Sigmoid colon (tissue), 4 donors: Measurements from ENCODE around the gene EWSR1.
"Not testable (repeated sequence)": the region's sequence is repeated elsewhere in the genome, so short reads cannot be mapped to it uniquely, and the experiment has no call there.

Experiments
- POLR2A ChIP-seq, 2 donors: fragments of 450-650 bp; IDR thresholded peaks; one replicate each; pipeline ENCODE4 v1.6.1; 2016; ENCODE audit warnings: antibody characterized with exemption in 2 of 2, mild to moderate bottlenecking in 2 of 2, moderate library complexity in 2 of 2
- POLR2AphosphoS5 ChIP-seq, 4 donors: sonication (generic); formaldehyde crosslinking; IDR thresholded peaks; one replicate each; pipeline ENCODE4 v1.6.1; 2017; ENCODE audit warnings: antibody characterized with exemption in 4 of 4
- TF ChIP-seq, protein P1 (sequence below), 4 experiments: fragments of 450-650 bp in 3 of 4; fragments of 200-600 bp in 1 of 4; IDR thresholded peaks; one replicate each; pipeline ENCODE4 v1.5.1; 2016 to 2019; ENCODE audit warnings: antibody characterized with exemption in 4 of 4, mild to moderate bottlenecking in 3 of 4, moderate library complexity in 2 of 4

GRCh38 chr22:29247891-29248290 is 20.2 kb upstream of the EWSR1 start:
- TF ChIP-seq, protein P1, sequence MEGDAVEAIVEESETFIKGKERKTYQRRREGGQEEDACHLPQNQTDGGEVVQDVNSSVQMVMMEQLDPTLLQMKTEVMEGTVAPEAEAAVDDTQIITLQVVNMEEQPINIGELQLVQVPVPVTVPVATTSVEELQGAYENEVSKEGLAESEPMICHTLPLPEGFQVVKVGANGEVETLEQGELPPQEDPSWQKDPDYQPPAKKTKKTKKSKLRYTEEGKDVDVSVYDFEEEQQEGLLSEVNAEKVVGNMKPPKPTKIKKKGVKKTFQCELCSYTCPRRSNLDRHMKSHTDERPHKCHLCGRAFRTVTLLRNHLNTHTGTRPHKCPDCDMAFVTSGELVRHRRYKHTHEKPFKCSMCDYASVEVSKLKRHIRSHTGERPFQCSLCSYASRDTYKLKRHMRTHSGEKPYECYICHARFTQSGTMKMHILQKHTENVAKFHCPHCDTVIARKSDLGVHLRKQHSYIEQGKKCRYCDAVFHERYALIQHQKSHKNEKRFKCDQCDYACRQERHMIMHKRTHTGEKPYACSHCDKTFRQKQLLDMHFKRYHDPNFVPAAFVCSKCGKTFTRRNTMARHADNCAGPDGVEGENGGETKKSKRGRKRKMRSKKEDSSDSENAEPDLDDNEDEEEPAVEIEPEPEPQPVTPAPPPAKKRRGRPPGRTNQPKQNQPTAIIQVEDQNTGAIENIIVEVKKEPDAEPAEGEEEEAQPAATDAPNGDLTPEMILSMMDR (IDR thresholded peaks at IDR 0.05) = not testable (repeated sequence)
- TF ChIP-seq POLR2A, POLR2AphosphoS5 (IDR thresholded peaks at IDR 0.05): not testable (repeated sequence)
